ENCODE measurements around the gene PROX1. TPM values are rescaled to one million over a fixed set of nuclear protein-coding genes. Genes with fewer than 3 reads are reported as not detected.

Gene PROX1
- total RNA-seq, 1 experiment from 2014 or later, result not detected

DNA sequence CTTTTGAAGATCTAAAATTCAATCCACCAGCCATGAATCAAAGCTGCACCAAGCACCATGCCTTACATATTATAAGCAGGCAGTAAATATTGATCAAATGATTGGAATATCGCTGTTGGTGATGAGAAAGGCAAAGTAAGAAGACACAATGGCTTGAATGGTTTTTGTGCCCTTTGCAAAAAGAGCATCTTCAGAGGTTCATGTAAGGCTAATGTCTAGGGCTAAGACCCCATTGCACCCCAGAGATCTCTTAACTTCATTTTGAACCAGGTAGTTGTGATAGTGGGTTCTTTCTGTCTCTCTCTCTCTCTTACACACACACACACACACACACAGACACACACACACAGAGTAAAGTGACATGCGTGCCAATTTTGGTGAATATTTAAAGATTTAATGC lies 12.0 kb downstream of the PROX1 start:
- Histone ChIP-seq H3K9me3 (ENCODE audit: insufficient read depth, low read depth) (no peaks in the 10 kb centered on the region), H3K9me2 (ENCODE audit: insufficient read depth) (no peaks in the 10 kb centered on the region), H3F3A (ENCODE audit: insufficient read depth, low read depth) (no peaks in the 10 kb centered on the region), H3K27me3 (ENCODE audit: insufficient read depth, low read depth) (no peaks in the 10 kb centered on the region), H3K36me3 (ENCODE audit: low read depth) (no peaks in the 10 kb centered on the region), H3K4me2 (no peak overlapping the region), H3K4me3 (no peak overlapping the region), H4K20me1 (ENCODE audit: insufficient read depth) (no peaks in the 10 kb centered on the region), H2AFZ (no peak overlapping the region), H3K79me2 (ENCODE audit: low read depth) (no peaks in the 10 kb centered on the region), H3K4me1 (replicated peaks; ENCODE audit: insufficient read depth) (0 out of 2 replicates have a peak, but pooled peaks cover 6% of the 10 kb centered on the region), H3K27ac (no peak overlapping the region)
- no peak for DNase-seq
- ChIA-PET POLR2A (ENCODE audit: unreplicated experiment) (no interaction called here), CTCF (no interaction called here)
- intact Hi-C loops (cut with micrococcal nuclease; ENCODE audit: unreplicated experiment), result no loop called here
- no TSS peak for BruUV-seq (replicated peaks)
- TF ChIP-seq, protein P1, sequence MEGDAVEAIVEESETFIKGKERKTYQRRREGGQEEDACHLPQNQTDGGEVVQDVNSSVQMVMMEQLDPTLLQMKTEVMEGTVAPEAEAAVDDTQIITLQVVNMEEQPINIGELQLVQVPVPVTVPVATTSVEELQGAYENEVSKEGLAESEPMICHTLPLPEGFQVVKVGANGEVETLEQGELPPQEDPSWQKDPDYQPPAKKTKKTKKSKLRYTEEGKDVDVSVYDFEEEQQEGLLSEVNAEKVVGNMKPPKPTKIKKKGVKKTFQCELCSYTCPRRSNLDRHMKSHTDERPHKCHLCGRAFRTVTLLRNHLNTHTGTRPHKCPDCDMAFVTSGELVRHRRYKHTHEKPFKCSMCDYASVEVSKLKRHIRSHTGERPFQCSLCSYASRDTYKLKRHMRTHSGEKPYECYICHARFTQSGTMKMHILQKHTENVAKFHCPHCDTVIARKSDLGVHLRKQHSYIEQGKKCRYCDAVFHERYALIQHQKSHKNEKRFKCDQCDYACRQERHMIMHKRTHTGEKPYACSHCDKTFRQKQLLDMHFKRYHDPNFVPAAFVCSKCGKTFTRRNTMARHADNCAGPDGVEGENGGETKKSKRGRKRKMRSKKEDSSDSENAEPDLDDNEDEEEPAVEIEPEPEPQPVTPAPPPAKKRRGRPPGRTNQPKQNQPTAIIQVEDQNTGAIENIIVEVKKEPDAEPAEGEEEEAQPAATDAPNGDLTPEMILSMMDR (conservative IDR thresholded peaks at IDR 0.05), result no peak
- TF ChIP-seq EZH2 (IDR thresholded peaks at IDR 0.05; ENCODE audit: low read depth), result no peak

DNA sequence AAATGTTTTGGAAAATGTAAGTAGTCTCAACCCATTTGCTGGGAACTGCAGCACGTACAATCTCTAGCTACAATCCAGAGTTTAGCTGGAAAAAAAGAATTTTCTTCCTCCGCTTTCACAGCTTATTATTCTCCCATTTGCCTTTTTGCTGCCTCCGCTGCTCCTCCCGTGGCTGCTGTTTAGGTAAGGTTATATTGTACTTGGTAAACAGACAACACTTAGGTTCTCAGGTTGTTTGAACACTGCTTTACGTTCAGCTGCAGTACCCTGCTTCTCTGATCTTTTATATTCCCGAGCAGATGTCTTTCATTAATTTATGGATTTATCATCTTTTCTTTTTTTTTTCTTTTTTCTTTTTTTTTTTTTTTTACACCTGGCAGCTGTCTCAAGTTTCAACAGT lies 14.3 kb downstream of the PROX1 start:
- no peaks in the 10 kb centered on the region for H3K27me3 ChIP-seq (ENCODE audit: insufficient read depth, low read depth)
- CTCF ChIA-PET, result no interaction called here
- no peak for DNase-seq
- no peaks in the 10 kb centered on the region for H3K9me2 ChIP-seq (ENCODE audit: insufficient read depth)
- no peak overlapping the region for H3K4me2 ChIP-seq
- H4K20me1 ChIP-seq (ENCODE audit: insufficient read depth), result no peaks in the 10 kb centered on the region
- POLR2A ChIA-PET (ENCODE audit: unreplicated experiment), result no interaction called here
- 0 out of 2 replicates have a peak, but pooled peaks cover 6% of the 10 kb centered on the region for H3K4me1 ChIP-seq (replicated peaks; ENCODE audit: insufficient read depth)
- H2AFZ ChIP-seq, result no peak overlapping the region
- H3F3A ChIP-seq (ENCODE audit: insufficient read depth, low read depth), result no peaks in the 10 kb centered on the region
- no peak overlapping the region for H3K27ac ChIP-seq
- no peaks in the 10 kb centered on the region for H3K9me3 ChIP-seq (ENCODE audit: insufficient read depth, low read depth)
- TF ChIP-seq, protein P1 (conservative IDR thresholded peaks at IDR 0.05), result no peak
- TF ChIP-seq EZH2 (IDR thresholded peaks at IDR 0.05; ENCODE audit: low read depth), result no peak
- H3K36me3 ChIP-seq (ENCODE audit: low read depth), result no peaks in the 10 kb centered on the region
- BruUV-seq (replicated peaks), result no TSS peak
- intact Hi-C loops (cut with micrococcal nuclease; ENCODE audit: unreplicated experiment), result no loop called here
- H3K4me3 ChIP-seq, result no peak overlapping the region
- H3K79me2 ChIP-seq (ENCODE audit: low read depth), result no peaks in the 10 kb centered on the region

DNA sequence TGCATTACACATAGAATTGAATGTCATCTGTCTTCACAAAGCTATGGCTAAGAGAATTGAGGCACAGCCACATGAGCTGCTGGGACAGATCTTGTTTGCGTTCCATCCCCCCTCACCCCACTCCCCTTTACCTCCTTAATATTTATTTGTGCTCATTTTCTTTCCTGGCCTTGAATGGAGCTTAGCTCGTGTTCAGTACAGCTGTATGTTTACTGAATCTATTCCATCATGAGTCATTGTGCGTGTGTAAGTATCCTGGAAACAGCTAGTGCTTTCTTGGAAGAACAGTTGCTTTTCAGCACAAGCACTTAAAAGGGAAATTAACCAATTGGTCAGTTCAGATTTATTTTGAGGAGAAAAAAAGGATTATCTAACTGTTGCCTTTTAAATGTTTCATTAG lies 14.7 kb downstream of the PROX1 start:
- no TSS peak for BruUV-seq (replicated peaks)

More for the DNA sequence above, 14.7 kb downstream of the PROX1 start:
- POLR2A ChIA-PET (ENCODE audit: unreplicated experiment), result no interaction called here
- CTCF ChIA-PET, result no interaction called here
- H3K9me2 ChIP-seq (ENCODE audit: insufficient read depth), result no peaks in the 10 kb centered on the region
- no peaks in the 10 kb centered on the region for H3K9me3 ChIP-seq (ENCODE audit: insufficient read depth, low read depth)
- no peak overlapping the region for H2AFZ ChIP-seq
- H3K27me3 ChIP-seq (ENCODE audit: insufficient read depth, low read depth), result no peaks in the 10 kb centered on the region
- 0 out of 2 replicates have a peak, but pooled peaks cover 6% of the 10 kb centered on the region for H3K4me1 ChIP-seq (replicated peaks; ENCODE audit: insufficient read depth)
- no peak overlapping the region for H3K4me2 ChIP-seq
- no peak overlapping the region for H3K27ac ChIP-seq
- H4K20me1 ChIP-seq (ENCODE audit: insufficient read depth), result no peaks in the 10 kb centered on the region
- H3K4me3 ChIP-seq, result no peak overlapping the region
- intact Hi-C loops (cut with micrococcal nuclease; ENCODE audit: unreplicated experiment), result no loop called here
- H3K79me2 ChIP-seq (ENCODE audit: low read depth), result no peaks in the 10 kb centered on the region
- no peaks in the 10 kb centered on the region for H3K36me3 ChIP-seq (ENCODE audit: low read depth)
- TF ChIP-seq EZH2 (IDR thresholded peaks at IDR 0.05; ENCODE audit: low read depth), result no peak
- TF ChIP-seq, protein P1 (conservative IDR thresholded peaks at IDR 0.05), result no peak
- no peaks in the 10 kb centered on the region for H3F3A ChIP-seq (ENCODE audit: insufficient read depth, low read depth)
- no peak for DNase-seq
